GM12873 (cell line): ENCODE results near the gene MED15.

ENCODE experiments used
- CTCF ChIP-seq: IDR thresholded peaks from 2 replicates; pipeline ENCODE4 v1.5.1; 2012; ENCODE audit warnings: low read depth, mild to moderate bottlenecking, moderate library complexity, low read length, control low read depth; ENCODE audit not compliant: insufficient read depth; ENCODE audit errors: missing control alignments

Gene MED15

GRCh38 chr22:20498913-20499312 is 8.5 kb upstream of the MED15 start:
- no peak for TF ChIP-seq CTCF

- TF ChIP-seq CTCF: no peak
Observed at GRCh38 chr22:20499769-20500168, 7.6 kb upstream of the MED15 start.

GRCh38 chr22:20503816-20504215 is 3.6 kb upstream of the MED15 start:
- no peak for TF ChIP-seq CTCF

- no peak for TF ChIP-seq CTCF
Observed at GRCh38 chr22:20506543-20507252, 712 bp upstream of the MED15 start.

GRCh38 chr22:20508815-20509271 is 1.4 kb downstream of the MED15 start:
- TF ChIP-seq CTCF: no peak

- no peak for TF ChIP-seq CTCF
Observed at GRCh38 chr22:20509344-20510047, 2.1 kb downstream of the MED15 start.

- no peak for TF ChIP-seq CTCF
Observed at GRCh38 chr22:20510811-20511577, 3.6 kb downstream of the MED15 start.
